Measurements from ENCODE around the gene SLC17A9.

SLC17A9 gene

GRCh38 chr20:63017076-63017825 is 64.7 kb downstream of the SLC17A9 start:
- Histone ChIP-seq H3K36me3 (ENCODE audit: insufficient read depth, low read length) (no peaks in the 10 kb centered on the region), H3K79me2 (ENCODE audit: control insufficient read depth, insufficient read depth, low read length, unreplicated experiment) (no peaks in the 10 kb centered on the region), H3K27ac (ENCODE audit: low read depth, low read length) (no peak overlapping the region), H2AFZ (ENCODE audit: low read length, unreplicated experiment) (no peak overlapping the region), H3K27me3 (ENCODE audit: insufficient read depth, low read length) (peaks cover 74% of the 10 kb centered on the region), H3K4me3 (ENCODE audit: low read depth, low read length) (no peak overlapping the region), H3K4me1 (ENCODE audit: control insufficient read depth, insufficient read depth, low read length, unreplicated experiment) (no peaks in the 10 kb centered on the region)

- H3K36me3 ChIP-seq (ENCODE audit: insufficient read depth, low read length) = no peaks in the 10 kb centered on the region
- H3K4me3 ChIP-seq (ENCODE audit: low read depth, low read length) = no peak overlapping the region
- H3K79me2 ChIP-seq (ENCODE audit: control insufficient read depth, insufficient read depth, low read length, unreplicated experiment) = no peaks in the 10 kb centered on the region
- H3K27ac ChIP-seq (ENCODE audit: low read depth, low read length) = no peak overlapping the region
- H3K4me1 ChIP-seq (ENCODE audit: control insufficient read depth, insufficient read depth, low read length, unreplicated experiment) = no peaks in the 10 kb centered on the region
- no peak overlapping the region for H2AFZ ChIP-seq (ENCODE audit: low read length, unreplicated experiment)
- H3K27me3 ChIP-seq (ENCODE audit: insufficient read depth, low read length) = peaks cover 75% of the 10 kb centered on the region
Measured at GRCh38 chr20:63017826-63018411, 65.4 kb downstream of the SLC17A9 start.
